Ovary (tissue), 3 donors: ENCODE measurements around the gene FAM24B.

Experiments used
- CTCF ChIP-seq, 3 donors: fragments of 450-650 bp in 2 of 3; fragments of 200-600 bp in 1 of 3; IDR thresholded peaks; one replicate each; pipeline versions ENCODE4 v1.5.1 to v1.8.0; 2016 to 2022; ENCODE audit warnings: antibody characterized with exemption in 3 of 3, mild to moderate bottlenecking in 1 of 3
- EP300 ChIP-seq: sonication (generic); formaldehyde crosslinking; IDR thresholded peaks from one replicate; pipeline ENCODE4 v1.6.1; 2017; ENCODE audit warnings: antibody characterized with exemption
- POLR2A ChIP-seq: fragments of 450-650 bp; IDR thresholded peaks from one replicate; pipeline ENCODE4 v1.6.1; 2017; ENCODE audit warnings: antibody characterized with exemption, mild to moderate bottlenecking, moderate library complexity
- donor health status: DM: no; HTN: no; CAD: no.

GRCh38 chr10:122879339-122880273 is at the start of gene FAM24B:
- TF ChIP-seq CTCF (IDR thresholded peaks at IDR 0.05) (no peak), POLR2A (no peak), EP300 (no peak)
